Activated CD4-positive, alpha-beta T cell treated with anti-CD3 and anti-CD28 coated beads for 1 hour (primary cell): ENCODE data around the gene MBD4.
"Not testable (repeated sequence)": the region's sequence is repeated elsewhere in the genome, so short reads cannot be mapped to it uniquely, and the experiment has no call there.

ENCODE experiments used
- DNase-seq: peaks from one replicate; pipeline ENCODE4 v3.0.0-alpha.2; 2020

MBD4 gene

GRCh38 chr3:129439817-129440617 is at the start of gene MBD4, which contains the start of gene IFT122:
MBD4 (minus strand) TSS chr3:129439948; CDS start chr3:129439833, 115 bp downstream.
IFT122 (plus strand) TSS chr3:129440224; CDS start chr3:129440331, 107 bp downstream.
- peak; percentile 98 for DNase-seq

GRCh38 chr3:129489258-129489657 is 49.5 kb upstream of the MBD4 start:
- DNase-seq: not testable (repeated sequence)

- DNase-seq: not testable (repeated sequence)
Observed at GRCh38 chr3:129487868-129488335, 48.2 kb upstream of the MBD4 start.

- no peak for DNase-seq
Observed at GRCh38 chr3:129487183-129487867, 47.6 kb upstream of the MBD4 start.

GRCh38 chr3:129486664-129487035 is 46.9 kb upstream of the MBD4 start:
- no peak for DNase-seq

- no peak for DNase-seq
Observed at GRCh38 chr3:129485721-129486663, 46.2 kb upstream of the MBD4 start.

- DNase-seq: not testable (repeated sequence)
Observed at GRCh38 chr3:129485146-129485545, 45.4 kb upstream of the MBD4 start.

- no peak for DNase-seq
Observed at GRCh38 chr3:129483870-129484269, 44.1 kb upstream of the MBD4 start.

GRCh38 chr3:129482721-129483120 is 43.0 kb upstream of the MBD4 start:
- DNase-seq: no peak

- peak; percentile 21 for DNase-seq
Observed at GRCh38 chr3:129481766-129482332, 42.1 kb upstream of the MBD4 start.

- not testable (repeated sequence) for DNase-seq
Observed at GRCh38 chr3:129481225-129481765, 41.5 kb upstream of the MBD4 start.

GRCh38 chr3:129476586-129476985 is 36.8 kb upstream of the MBD4 start:
- DNase-seq: no peak

- no peak for DNase-seq
Observed at GRCh38 chr3:129475863-129476262, 36.1 kb upstream of the MBD4 start.

- no peak for DNase-seq
Observed at GRCh38 chr3:129474984-129475804, 35.4 kb upstream of the MBD4 start.

GRCh38 chr3:129473769-129474152 is 34.0 kb upstream of the MBD4 start:
- no peak for DNase-seq

GRCh38 chr3:129473067-129473768 is 33.5 kb upstream of the MBD4 start:
- DNase-seq: no peak

- no peak for DNase-seq
Observed at GRCh38 chr3:129470861-129471260, 31.1 kb upstream of the MBD4 start.

GRCh38 chr3:129469026-129469425 is 29.3 kb upstream of the MBD4 start:
- no peak for DNase-seq

GRCh38 chr3:129467932-129468331 is 28.2 kb upstream of the MBD4 start:
- DNase-seq: no peak

GRCh38 chr3:129463716-129464115 is 24.0 kb upstream of the MBD4 start:
- no peak for DNase-seq

- no peak for DNase-seq
Observed at GRCh38 chr3:129463094-129463493, 23.3 kb upstream of the MBD4 start.
